Measurements from ENCODE around the gene LAMA1.

Gene LAMA1

GRCh38 chr18:7133181-7133580, 15.6 kb upstream of the LAMA1 start:
- no peak overlapping the region for H3K27ac Mint-ChIP-seq

GRCh38 chr18:7132356-7133150, 15.0 kb upstream of the LAMA1 start:
- no peak for DNase-seq
- Mint-ChIP-seq H3K27ac (no peak overlapping the region), H3K36me3 (ENCODE audit: insufficient read depth) (no peaks in the 10 kb centered on the region), H3K27me3 (no peaks in the 10 kb centered on the region), H3K9me3 (peaks cover 2 to 29% of the 10 kb centered on the region in 2 donors), H3K4me3 (no peak overlapping the region), H3K4me1 (ENCODE audit: low read depth in 2 of 2) (no peaks in the 10 kb centered on the region)
- no peak for ATAC-seq (replicated peaks)

More at GRCh38 chr18:7133181-7133580, 15.6 kb upstream of the LAMA1 start:
- H3K36me3 Mint-ChIP-seq (ENCODE audit: insufficient read depth), result no peaks in the 10 kb centered on the region
- H3K9me3 Mint-ChIP-seq, result peaks cover 2 to 22% of the 10 kb centered on the region in 2 donors
- ATAC-seq (replicated peaks), result no peak
- H3K4me3 Mint-ChIP-seq, result no peak overlapping the region
- H3K27me3 Mint-ChIP-seq, result no peaks in the 10 kb centered on the region
- DNase-seq, result no peak
- no peaks in the 10 kb centered on the region for H3K4me1 Mint-ChIP-seq (ENCODE audit: low read depth in 2 of 2)

- DNase-seq (no peak), ATAC-seq (replicated peaks) (no peak)
- H3K27ac Mint-ChIP-seq, result no peak overlapping the region
- peaks cover 4% of the 10 kb centered on the region for H3K36me3 Mint-ChIP-seq (ENCODE audit: insufficient read depth)
- H3K4me1 Mint-ChIP-seq (ENCODE audit: low read depth in 2 of 2), result no peaks in the 10 kb centered on the region
- H3K4me3 Mint-ChIP-seq, result no peak overlapping the region
- H3K9me3 Mint-ChIP-seq, result peaks cover 3 to 4% of the 10 kb centered on the region in 2 donors
- no peaks in the 10 kb centered on the region for H3K27me3 Mint-ChIP-seq
Observed at GRCh38 chr18:7122376-7122775, 4.8 kb upstream of the LAMA1 start.

GRCh38 chr18:7116792-7117389, 706 bp downstream of the LAMA1 start:
- no peak overlapping the region for H3K27ac Mint-ChIP-seq
- DNase-seq (no peak), ATAC-seq (replicated peaks) (no peak)
- peaks cover 4% of the 10 kb centered on the region for H3K36me3 Mint-ChIP-seq (ENCODE audit: insufficient read depth)
- H3K4me3 Mint-ChIP-seq, result no peak overlapping the region
- H3K27me3 Mint-ChIP-seq, result peaks cover 17 to 25% of the 10 kb centered on the region in 2 donors
- H3K9me3 Mint-ChIP-seq, result peaks cover 9% of the 10 kb centered on the region in 2 donors
- H3K4me1 Mint-ChIP-seq (ENCODE audit: low read depth in 2 of 2), result no peaks in the 10 kb centered on the region

- Mint-ChIP-seq H3K27me3 (peaks cover 17 to 25% of the 10 kb centered on the region in 2 donors), H3K4me3 (no peak overlapping the region), H3K36me3 (ENCODE audit: insufficient read depth) (peaks cover 4% of the 10 kb centered on the region)
Observed at GRCh38 chr18:7116001-7116730, 1.4 kb downstream of the LAMA1 start.

GRCh38 chr18:7112936-7113335, 4.7 kb downstream of the LAMA1 start:
- ATAC-seq (replicated peaks) (no peak), DNase-seq (no peak)
- H3K4me1 Mint-ChIP-seq (ENCODE audit: low read depth in 2 of 2), result no peaks in the 10 kb centered on the region
- no peak overlapping the region for H3K27ac Mint-ChIP-seq
- no peaks in the 10 kb centered on the region for H3K36me3 Mint-ChIP-seq (ENCODE audit: insufficient read depth)
- peaks cover 17 to 25% of the 10 kb centered on the region in 2 donors for H3K27me3 Mint-ChIP-seq
- no peak overlapping the region for H3K4me3 Mint-ChIP-seq
- peaks cover 9 to 10% of the 10 kb centered on the region in 2 donors for H3K9me3 Mint-ChIP-seq

More at GRCh38 chr18:7116001-7116730, 1.4 kb downstream of the LAMA1 start:
- DNase-seq (no peak), ATAC-seq (replicated peaks) (no peak)
- Mint-ChIP-seq H3K27ac (no peak overlapping the region), H3K9me3 (peaks cover 9% of the 10 kb centered on the region in 2 donors), H3K4me1 (ENCODE audit: low read depth in 2 of 2) (no peaks in the 10 kb centered on the region)

- DNase-seq (no peak), ATAC-seq (replicated peaks) (no peak)
- no peaks in the 10 kb centered on the region for H3K36me3 Mint-ChIP-seq (ENCODE audit: insufficient read depth)
- H3K4me1 Mint-ChIP-seq (ENCODE audit: low read depth in 2 of 2), result no peaks in the 10 kb centered on the region
- no peak overlapping the region for H3K27ac Mint-ChIP-seq
- peaks cover 9 to 10% of the 10 kb centered on the region in 2 donors for H3K9me3 Mint-ChIP-seq
- no peak overlapping the region for H3K4me3 Mint-ChIP-seq
- peaks cover 9 to 15% of the 10 kb centered on the region in 2 donors for H3K27me3 Mint-ChIP-seq
Observed at GRCh38 chr18:7111134-7111533, 6.5 kb downstream of the LAMA1 start.

GRCh38 chr18:7105943-7106342, 11.7 kb downstream of the LAMA1 start:
- H3K36me3 Mint-ChIP-seq (ENCODE audit: insufficient read depth), result peaks cover 5% of the 10 kb centered on the region
- no peak overlapping the region for H3K27ac Mint-ChIP-seq
- H3K27me3 Mint-ChIP-seq, result no peaks in the 10 kb centered on the region
- peaks cover 3 to 7% of the 10 kb centered on the region in 2 donors for H3K9me3 Mint-ChIP-seq
- no peak overlapping the region for H3K4me3 Mint-ChIP-seq
- no peaks in the 10 kb centered on the region for H3K4me1 Mint-ChIP-seq (ENCODE audit: low read depth in 2 of 2)
- DNase-seq (no peak), ATAC-seq (replicated peaks) (no peak)

- H3K27me3 Mint-ChIP-seq, result no peaks in the 10 kb centered on the region
Observed at GRCh38 chr18:7105268-7105667, 12.3 kb downstream of the LAMA1 start.

GRCh38 chr18:7104649-7105048, 12.9 kb downstream of the LAMA1 start:
- DNase-seq (no peak), ATAC-seq (replicated peaks) (no peak)

More at GRCh38 chr18:7105268-7105667, 12.3 kb downstream of the LAMA1 start:
- no peak for ATAC-seq (replicated peaks)
- no peak overlapping the region for H3K27ac Mint-ChIP-seq
- H3K4me3 Mint-ChIP-seq, result no peak overlapping the region
- H3K36me3 Mint-ChIP-seq (ENCODE audit: insufficient read depth), result peaks cover 5% of the 10 kb centered on the region
- H3K9me3 Mint-ChIP-seq, result peaks cover 3 to 7% of the 10 kb centered on the region in 2 donors
- DNase-seq, result no peak
- H3K4me1 Mint-ChIP-seq (ENCODE audit: low read depth in 2 of 2), result no peaks in the 10 kb centered on the region

GRCh38 chr18:7102131-7102530, 15.5 kb downstream of the LAMA1 start:
- peaks cover 5% of the 10 kb centered on the region for H3K36me3 Mint-ChIP-seq (ENCODE audit: insufficient read depth)
- no peaks in the 10 kb centered on the region for H3K27me3 Mint-ChIP-seq
- H3K27ac Mint-ChIP-seq, result no peak overlapping the region
- no peak overlapping the region for H3K4me3 Mint-ChIP-seq
- peaks cover 0 to 7% of the 10 kb centered on the region in 2 donors for H3K9me3 Mint-ChIP-seq
- ATAC-seq (replicated peaks) (no peak), DNase-seq (no peak)
- no peaks in the 10 kb centered on the region for H3K4me1 Mint-ChIP-seq (ENCODE audit: low read depth in 2 of 2)

More at GRCh38 chr18:7104649-7105048, 12.9 kb downstream of the LAMA1 start:
- peaks cover 0 to 7% of the 10 kb centered on the region in 2 donors for H3K9me3 Mint-ChIP-seq
- no peaks in the 10 kb centered on the region for H3K4me1 Mint-ChIP-seq (ENCODE audit: low read depth in 2 of 2)
- peaks cover 5% of the 10 kb centered on the region for H3K36me3 Mint-ChIP-seq (ENCODE audit: insufficient read depth)
- H3K4me3 Mint-ChIP-seq, result no peak overlapping the region
- no peaks in the 10 kb centered on the region for H3K27me3 Mint-ChIP-seq
- no peak overlapping the region for H3K27ac Mint-ChIP-seq

GRCh38 chr18:7096838-7097237, 20.8 kb downstream of the LAMA1 start:
- ATAC-seq (replicated peaks), result no peak
- H3K4me3 Mint-ChIP-seq, result no peak overlapping the region
- no peaks in the 10 kb centered on the region for H3K27me3 Mint-ChIP-seq
- H3K4me1 Mint-ChIP-seq (ENCODE audit: low read depth in 2 of 2), result no peaks in the 10 kb centered on the region
- H3K36me3 Mint-ChIP-seq (ENCODE audit: insufficient read depth), result no peaks in the 10 kb centered on the region
- no peak for DNase-seq
- H3K27ac Mint-ChIP-seq, result no peak overlapping the region
- peaks cover 0 to 2% of the 10 kb centered on the region in 2 donors for H3K9me3 Mint-ChIP-seq

- no peaks in the 10 kb centered on the region for H3K4me1 Mint-ChIP-seq (ENCODE audit: low read depth in 2 of 2)
- H3K4me3 Mint-ChIP-seq, result no peak overlapping the region
- no peak for DNase-seq
- ATAC-seq (replicated peaks), result no peak
- no peaks in the 10 kb centered on the region for H3K36me3 Mint-ChIP-seq (ENCODE audit: insufficient read depth)
- no peak overlapping the region for H3K27ac Mint-ChIP-seq
- H3K27me3 Mint-ChIP-seq, result no peaks in the 10 kb centered on the region
- peaks cover 0 to 3% of the 10 kb centered on the region in 2 donors for H3K9me3 Mint-ChIP-seq
Observed at GRCh38 chr18:7094427-7094826, 23.2 kb downstream of the LAMA1 start.

Measured in effector memory CD8-positive, alpha-beta T cell (primary cell).